CD14-positive monocyte (primary cell): ENCODE data around the gene UBE2G1. TPM values are rescaled to one million over a fixed set of nuclear protein-coding genes. Genes with fewer than 3 reads are reported as not detected.

Experiments used
- DNase-seq, 3 donors: peaks; one replicate each; pipeline ENCODE4 v3.0.0-alpha.2; 2011 to 2022
- H2AFZ ChIP-seq: 2 replicates; pipeline ENCODE4 v1.6.0; 2012; ENCODE audit warnings: mild to moderate bottlenecking, low read depth, low read length, inconsistent platforms; ENCODE audit not compliant: insufficient read depth, poor library complexity, severe bottlenecking
- H3K27ac ChIP-seq, 2 donors: 1 replicate in 1 of 2; 2 replicates in 1 of 2; pipeline ENCODE4 v1.5.1; 2012 to 2013; ENCODE audit warnings: low read length in 2 of 2, control low read depth in 1 of 2, inconsistent platforms in 1 of 2, low read depth in 1 of 2, mild to moderate bottlenecking in 1 of 2
- H3K27me3 ChIP-seq, 2 donors: one replicate each; pipeline versions ENCODE4 v1.6.0 to v1.6.1; 2011 to 2013; ENCODE audit warnings: low read length in 2 of 2; ENCODE audit not compliant: control insufficient read depth in 2 of 2, insufficient read depth in 2 of 2
- H3K36me3 ChIP-seq, 2 donors: replicated peaks in 1 of 2; 1 replicate in 1 of 2; 2 replicates in 1 of 2; pipeline versions ENCODE4 v1.5.1 to v1.6.1; 2012 to 2013; ENCODE audit warnings: low read length in 2 of 2, control low read depth in 1 of 2, inconsistent platforms in 1 of 2, mild to moderate bottlenecking in 1 of 2; ENCODE audit not compliant: insufficient read depth in 2 of 2, control insufficient read depth in 1 of 2
- H3K4me1 ChIP-seq, 2 donors: 1 replicate in 1 of 2; 2 replicates in 1 of 2; pipeline versions ENCODE4 v1.5.1 to v1.6.1; 2012 to 2013; ENCODE audit warnings: low read length in 2 of 2, control low read depth in 1 of 2, inconsistent platforms in 1 of 2, mild to moderate bottlenecking in 1 of 2, moderate library complexity in 1 of 2; ENCODE audit not compliant: insufficient read depth in 2 of 2, control insufficient read depth in 1 of 2
- H3K4me2 ChIP-seq: replicated peaks from 2 replicates; pipeline ENCODE3; 2012; ENCODE audit warnings: low read length, moderate library complexity, mild to moderate bottlenecking; ENCODE audit not compliant: poor library complexity, severe bottlenecking; ENCODE audit errors: extremely low read depth
- H3K4me3 ChIP-seq, 3 experiments: fragments of 200-600 bp in 1 of 3; sonication (generic) in 1 of 3; replicated peaks in 1 of 3; 1 replicate in 2 of 3; 2 replicates in 1 of 3; pipeline ENCODE4 v1.5.1; 2011 to 2013; ENCODE audit warnings: low read length in 3 of 3, mild to moderate bottlenecking in 3 of 3, control low read depth in 2 of 3, low read depth in 2 of 3, inconsistent platforms in 1 of 3, moderate library complexity in 1 of 3
- H3K79me2 ChIP-seq: 2 replicates; pipeline ENCODE4 v1.6.0; 2012; ENCODE audit warnings: mild to moderate bottlenecking, control low read depth, inconsistent platforms, low read length, moderate library complexity; ENCODE audit not compliant: insufficient read depth
- H3K9ac ChIP-seq: 2 replicates; pipeline ENCODE4 v1.6.0; 2017; ENCODE audit warnings: low read length, mild to moderate bottlenecking; ENCODE audit not compliant: insufficient read depth, poor library complexity, severe bottlenecking
- H3K9me3 ChIP-seq, 2 donors: replicated peaks in 1 of 2; 1 replicate in 1 of 2; 2 replicates in 1 of 2; pipeline versions ENCODE4 v1.5.1 to v1.6.1; 2012 to 2013; ENCODE audit warnings: low read length in 2 of 2, control low read depth in 1 of 2; ENCODE audit not compliant: control insufficient read depth in 1 of 2, insufficient read depth in 1 of 2
- H4K20me1 ChIP-seq: 2 replicates; pipeline ENCODE4 v1.6.0; 2012; ENCODE audit warnings: mild to moderate bottlenecking, low read length, control low read depth, moderate library complexity; ENCODE audit not compliant: insufficient read depth
- H3K27ac Mint-ChIP-seq, 7 donors: one replicate each; pipeline ENCODE4 v1.8.0; 2020; ENCODE audit warnings: mild to moderate bottlenecking in 7 of 7, mixed read lengths in 7 of 7, moderate library complexity in 6 of 7, inconsistent platforms in 2 of 7
- H3K27me3 Mint-ChIP-seq, 3 donors: one replicate each; pipeline ENCODE4 v1.8.0; 2021 to 2022; ENCODE audit warnings: low read depth in 3 of 3, mild to moderate bottlenecking in 3 of 3, mixed read lengths in 3 of 3, moderate library complexity in 3 of 3, inconsistent platforms in 1 of 3
- H3K36me3 Mint-ChIP-seq, 2 donors: one replicate each; pipeline ENCODE4 v1.8.0; 2020; ENCODE audit warnings: mixed read lengths in 2 of 2, inconsistent platforms in 1 of 2, mild to moderate bottlenecking in 1 of 2
- H3K4me1 Mint-ChIP-seq: one replicate; pipeline ENCODE4 v1.8.0; 2020; ENCODE audit warnings: mild to moderate bottlenecking, mixed read lengths
- H3K4me3 Mint-ChIP-seq, 2 donors: one replicate each; pipeline ENCODE4 v1.8.0; 2020; ENCODE audit warnings: mild to moderate bottlenecking in 2 of 2, mixed read lengths in 2 of 2, moderate library complexity in 1 of 2
- H3K9me3 Mint-ChIP-seq, 7 donors: one replicate each; pipeline ENCODE4 v1.8.0; 2020 to 2022; ENCODE audit warnings: mixed read lengths in 7 of 7, mild to moderate bottlenecking in 6 of 7, moderate library complexity in 6 of 7, inconsistent platforms in 2 of 7
- WGBS: methylation state at CpG from one replicate; pipeline ENCODE4 v1.1.5; 2013; ENCODE audit warnings: missing lambda C conversion rate; ENCODE audit not compliant: insufficient coverage; 5-methylcytosine and 5-hydroxymethylcytosine counted together
- intact Hi-C, 2 donors: fragments of 100-400 bp; cut with micrococcal nuclease; formaldehyde crosslinking; loops; one replicate each; pipeline versions ENCODE4 v1.15.0 to v1.15.1; 2023
- polyA plus RNA-seq, 3 donors: library from polyadenylated mRNA; depleted of rRNA in 1 of 3; unstranded in 2 of 3; stranded (reverse) in 1 of 3; fragments of 300-500 nt in 2 of 3; fragments of >200 nt in 1 of 3; fragmentation: Illumina TruSeq in 2 of 3; gene quantifications; 1 replicate in 2 of 3; 2 replicates in 1 of 3; pipeline ENCODE4 v1.2.3, GENCODE V29; 2012 to 2021
- TF ChIP-seq, protein P1 (sequence below): fragments of 200-600 bp; IDR thresholded peaks from one replicate; pipeline ENCODE4 v1.8.0; 2022; ENCODE audit warnings: antibody characterized with exemption, mild to moderate bottlenecking

Gene UBE2G1
- polyA plus RNA-seq, 3 donors: 18.3 to 41.4 (median 29.3) TPM

DNA sequence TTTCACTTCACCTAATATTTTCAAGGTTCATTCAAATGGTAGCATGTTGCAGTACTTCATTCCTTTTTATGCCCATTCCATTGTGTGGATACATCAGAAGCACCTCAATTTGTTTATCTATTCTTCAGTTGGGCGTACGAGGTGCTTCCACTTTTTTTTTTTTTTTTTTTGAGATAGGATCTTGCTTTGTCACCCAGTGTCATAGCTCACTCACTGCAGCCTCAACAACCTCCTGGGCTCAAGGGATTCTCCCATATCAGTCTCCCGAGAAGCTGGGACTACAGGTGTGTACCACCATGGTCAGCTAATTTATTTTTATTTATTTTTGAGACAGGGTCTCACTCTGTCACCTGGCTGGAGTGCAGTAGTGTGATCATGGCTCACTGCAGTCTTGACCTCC is 44.7 kb upstream of the UBE2G1 start:
- H3K36me3 Mint-ChIP-seq: no peaks in the 10 kb centered on the region
- H3K36me3 ChIP-seq: no peaks in the 10 kb centered on the region
- H3K79me2 ChIP-seq: no peaks in the 10 kb centered on the region
- no CpG with 5 or more reads among the region's 3 CpGs for WGBS
- peaks cover 11 to 18% (median 15%) of the 10 kb centered on the region in 3 donors for H3K27me3 Mint-ChIP-seq
- no peaks in the 10 kb centered on the region for H3K27me3 ChIP-seq
- H3K27ac Mint-ChIP-seq: no peak overlapping the region
- no peak overlapping the region for H3K4me3 Mint-ChIP-seq
- peaks cover 0 to 1% (median 0%) of the 10 kb centered on the region in 7 donors for H3K9me3 Mint-ChIP-seq
- DNase-seq: no peak
- peaks cover 12% of the 10 kb centered on the region for H3K4me1 Mint-ChIP-seq
- TF ChIP-seq, protein P1, sequence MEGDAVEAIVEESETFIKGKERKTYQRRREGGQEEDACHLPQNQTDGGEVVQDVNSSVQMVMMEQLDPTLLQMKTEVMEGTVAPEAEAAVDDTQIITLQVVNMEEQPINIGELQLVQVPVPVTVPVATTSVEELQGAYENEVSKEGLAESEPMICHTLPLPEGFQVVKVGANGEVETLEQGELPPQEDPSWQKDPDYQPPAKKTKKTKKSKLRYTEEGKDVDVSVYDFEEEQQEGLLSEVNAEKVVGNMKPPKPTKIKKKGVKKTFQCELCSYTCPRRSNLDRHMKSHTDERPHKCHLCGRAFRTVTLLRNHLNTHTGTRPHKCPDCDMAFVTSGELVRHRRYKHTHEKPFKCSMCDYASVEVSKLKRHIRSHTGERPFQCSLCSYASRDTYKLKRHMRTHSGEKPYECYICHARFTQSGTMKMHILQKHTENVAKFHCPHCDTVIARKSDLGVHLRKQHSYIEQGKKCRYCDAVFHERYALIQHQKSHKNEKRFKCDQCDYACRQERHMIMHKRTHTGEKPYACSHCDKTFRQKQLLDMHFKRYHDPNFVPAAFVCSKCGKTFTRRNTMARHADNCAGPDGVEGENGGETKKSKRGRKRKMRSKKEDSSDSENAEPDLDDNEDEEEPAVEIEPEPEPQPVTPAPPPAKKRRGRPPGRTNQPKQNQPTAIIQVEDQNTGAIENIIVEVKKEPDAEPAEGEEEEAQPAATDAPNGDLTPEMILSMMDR: no peak
- peaks cover 5 to 9% of the 10 kb centered on the region in 2 donors for H3K4me1 ChIP-seq
- no peak overlapping the region for H3K9ac ChIP-seq
- no peak overlapping the region for H3K4me3 ChIP-seq
- H3K27ac ChIP-seq: no peak overlapping the region
- H4K20me1 ChIP-seq: no peaks in the 10 kb centered on the region
- H3K4me2 ChIP-seq: no peak overlapping the region
- no peaks in the 10 kb centered on the region for H3K9me3 ChIP-seq
- H2AFZ ChIP-seq: no peak overlapping the region
- intact Hi-C loops: loop anchor here (5.0 kb wide), 1 partner anchor 194 kb away; no protein-coding TSS in a partner anchor

DNA sequence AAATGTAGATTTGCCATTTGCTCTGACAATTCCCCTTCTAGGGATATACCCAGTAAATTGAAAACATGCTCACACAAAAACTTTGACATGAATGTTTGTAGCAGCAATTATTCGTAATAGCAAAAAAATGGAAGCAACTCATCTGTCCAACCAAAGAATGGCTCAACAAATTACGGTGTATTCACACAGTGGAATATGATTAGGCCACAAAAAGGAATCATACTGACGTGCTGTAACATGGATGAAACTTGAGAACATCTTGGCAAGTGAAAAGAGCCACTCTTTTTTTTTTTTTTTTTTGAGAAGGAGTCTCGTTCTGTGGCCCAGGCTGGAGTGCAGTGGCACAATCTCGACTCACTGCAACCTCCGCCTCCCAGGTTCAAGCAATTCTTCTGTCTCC is 43.2 kb upstream of the UBE2G1 start:
- peaks cover 6 to 18% (median 7%) of the 10 kb centered on the region in 3 donors for H3K27me3 Mint-ChIP-seq

More for the DNA sequence above, 43.2 kb upstream of the UBE2G1 start:
- H4K20me1 ChIP-seq: no peaks in the 10 kb centered on the region
- no peak overlapping the region for H3K4me2 ChIP-seq
- H3K9me3 ChIP-seq: no peaks in the 10 kb centered on the region
- Mint-ChIP-seq H3K4me1 (peaks cover 12% of the 10 kb centered on the region), H3K9me3 (peaks cover 0 to 1% (median 0%) of the 10 kb centered on the region in 7 donors), H3K4me3 (no peak overlapping the region), H3K27ac (no peak overlapping the region), H3K36me3 (no peaks in the 10 kb centered on the region)
- TF ChIP-seq, protein P1: no peak
- no peaks in the 10 kb centered on the region for H3K79me2 ChIP-seq
- intact Hi-C loops: loop anchor here (5.0 kb wide), 1 partner anchor 192 kb away; no protein-coding TSS in a partner anchor
- no peaks in the 10 kb centered on the region for H3K27me3 ChIP-seq
- no peak overlapping the region for H3K4me3 ChIP-seq
- peaks cover 5 to 9% of the 10 kb centered on the region in 2 donors for H3K4me1 ChIP-seq
- DNase-seq: no peak
- no peak overlapping the region for H2AFZ ChIP-seq
- no peak overlapping the region for H3K9ac ChIP-seq
- H3K36me3 ChIP-seq: no peaks in the 10 kb centered on the region
- 100% methylated on average over 2 of the region's 6 CpGs for WGBS
- H3K27ac ChIP-seq: no peak overlapping the region
